ENCODE data around the gene TBC1D2B.

Gene TBC1D2B

GRCh38 chr15:78077053-78077870 is at the start of gene TBC1D2B:
Gene TBC1D2B, minus strand, starts transcription at chr15:78077711. Its CDS starts 59 bp downstream, at chr15:78077652.
- peak; percentile 24 for DNase-seq (ENCODE audit: low spot score)

DNA sequence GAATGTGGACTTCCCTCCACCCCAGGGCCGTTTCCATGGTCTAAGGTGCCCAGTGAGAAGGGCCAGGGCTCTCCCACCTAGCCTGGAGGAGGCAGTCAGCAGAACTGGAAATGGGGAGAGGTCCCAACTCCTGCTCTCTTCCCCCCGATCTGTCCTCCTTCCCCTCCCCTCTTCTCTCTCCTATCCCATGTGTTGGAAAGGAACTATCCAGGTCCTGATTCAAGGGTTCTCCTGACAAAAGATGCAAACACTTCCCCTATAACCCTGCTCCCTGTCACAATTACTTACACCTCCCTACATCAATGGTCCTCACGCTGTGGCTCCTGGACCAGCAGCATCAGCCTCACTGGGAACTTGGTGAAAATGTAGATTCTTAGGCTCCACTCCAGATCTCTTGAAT is 47.8 kb upstream of the TBC1D2B start:
- DNase-seq (ENCODE audit: low spot score), result no peak

- no peak for DNase-seq (ENCODE audit: low spot score)
These were observed 43.0 kb upstream of the TBC1D2B start for GRCh38 chr15:78120523-78120922.

- DNase-seq (ENCODE audit: low spot score), result no peak
These were observed 35.0 kb upstream of the TBC1D2B start for GRCh38 chr15:78112551-78112950.

GRCh38 chr15:78111788-78112187 is 34.3 kb upstream of the TBC1D2B start:
- no peak for DNase-seq (ENCODE audit: low spot score)

DNA sequence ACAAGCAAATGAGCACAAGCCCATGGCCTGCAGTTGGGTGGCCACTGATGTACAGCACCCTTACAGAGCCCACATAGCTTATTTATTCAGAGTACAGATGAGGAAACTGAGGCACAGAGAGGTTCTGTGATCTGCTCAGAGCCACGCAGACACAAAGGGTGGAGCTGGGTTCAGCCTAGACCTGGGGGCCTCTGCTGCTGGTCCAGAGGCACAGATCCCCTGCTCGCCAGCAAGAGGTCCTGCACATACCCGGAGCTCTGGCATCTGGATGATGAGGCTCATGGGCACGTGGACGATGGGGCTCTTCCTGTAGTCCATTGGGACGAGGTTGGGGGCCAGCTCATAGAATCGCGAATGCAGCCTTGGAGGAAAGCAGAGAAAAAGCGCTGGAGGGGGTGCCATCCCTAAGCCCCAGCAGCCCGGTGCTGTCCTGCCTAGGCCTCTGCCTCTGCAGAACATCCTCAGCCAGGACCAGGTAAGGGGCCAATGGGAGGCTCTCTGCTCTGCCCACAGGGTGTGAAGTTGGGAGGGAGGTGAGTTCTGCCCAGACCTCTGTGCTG is 33.5 kb upstream of the TBC1D2B start:
- DNase-seq (ENCODE audit: low spot score), result no peak

DNA sequence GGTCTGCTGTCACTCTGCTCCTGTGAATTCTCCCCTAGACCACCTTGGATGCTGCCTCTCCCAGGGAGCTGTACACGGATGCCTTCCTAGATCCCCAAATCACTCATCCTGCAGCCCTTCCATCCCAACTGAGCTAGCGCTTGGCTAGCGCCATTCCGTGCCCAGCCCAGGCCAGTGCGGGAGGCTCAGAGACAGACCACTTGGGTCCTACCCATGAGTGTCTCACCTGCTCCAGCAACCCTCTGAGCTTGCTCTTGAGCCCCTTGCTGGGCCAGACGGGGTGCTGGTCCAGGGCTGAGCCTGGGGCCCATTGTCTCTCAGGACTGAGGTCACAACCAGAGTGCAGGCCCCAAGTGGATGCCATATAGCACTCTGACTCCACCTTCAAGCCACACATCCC is 32.6 kb upstream of the TBC1D2B start:
- DNase-seq (ENCODE audit: low spot score), result no peak

GRCh38 chr15:78109156-78109555 is 31.6 kb upstream of the TBC1D2B start:
- no peak for DNase-seq (ENCODE audit: low spot score)

DNA sequence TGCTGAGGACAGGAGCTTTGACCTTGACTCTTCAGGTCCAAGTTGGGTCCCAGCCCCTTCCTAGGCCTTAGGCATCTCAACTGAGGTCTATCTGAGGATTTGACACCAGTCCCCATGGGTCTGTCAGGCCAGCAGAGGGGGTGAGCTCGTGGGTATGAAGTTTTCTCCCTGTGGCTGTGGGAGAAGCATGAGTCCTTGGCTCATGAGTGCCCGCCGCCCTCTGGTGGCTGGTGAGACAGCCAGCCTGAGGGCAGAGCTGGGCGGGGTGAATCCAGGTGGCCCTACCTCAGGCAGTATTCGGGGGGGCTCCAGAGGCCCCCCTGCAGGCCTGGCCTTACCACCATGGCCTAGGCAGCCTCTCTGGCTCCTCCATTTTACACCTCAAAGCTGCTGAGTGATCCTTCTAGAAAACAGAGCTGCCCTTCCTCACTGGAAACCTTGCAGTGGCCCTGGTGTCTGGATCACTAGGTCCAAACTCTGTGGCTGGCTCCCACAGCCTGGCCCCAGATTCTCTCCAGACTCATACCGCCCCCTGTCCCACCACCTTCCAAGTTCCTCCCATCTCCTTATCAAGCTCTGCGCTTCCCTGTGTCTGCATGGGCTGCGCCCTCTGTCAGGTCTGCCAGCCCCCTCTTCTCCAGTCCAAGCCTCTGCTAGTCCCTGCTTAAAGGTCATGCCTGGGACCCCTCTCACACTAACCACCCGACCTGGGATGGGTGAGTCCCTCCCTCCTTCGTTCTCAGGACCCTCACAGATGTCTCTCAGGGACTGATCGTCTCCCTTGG is 31.0 kb upstream of the TBC1D2B start:
- DNase-seq (ENCODE audit: low spot score), result peak; percentile 86

DNA sequence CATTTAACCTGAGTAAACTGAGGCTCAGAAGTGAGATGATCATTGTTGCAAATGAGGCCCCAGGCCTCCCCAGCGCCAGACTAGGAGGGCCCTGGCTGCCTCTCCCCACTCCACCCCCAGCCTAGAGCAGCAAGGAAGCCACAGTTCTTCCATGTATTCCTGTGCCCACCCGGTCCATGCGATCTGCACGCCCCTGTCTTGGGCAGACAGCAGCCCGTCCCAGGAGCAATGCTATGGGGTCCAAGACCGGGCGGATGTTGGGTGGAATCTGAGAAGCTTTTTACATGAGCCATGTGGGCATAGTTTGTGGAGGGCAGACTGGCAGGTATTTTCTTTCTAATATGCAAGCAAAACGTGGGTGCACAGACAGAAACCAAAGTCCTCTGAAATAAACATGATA is 30.0 kb upstream of the TBC1D2B start:
- no peak for DNase-seq (ENCODE audit: low spot score)

GRCh38 chr15:78105476-78106241 is 28.1 kb upstream of the TBC1D2B start:
- no peak for DNase-seq (ENCODE audit: low spot score)

GRCh38 chr15:78104566-78105475 is 27.3 kb upstream of the TBC1D2B start:
- no peak for DNase-seq (ENCODE audit: low spot score)

DNA sequence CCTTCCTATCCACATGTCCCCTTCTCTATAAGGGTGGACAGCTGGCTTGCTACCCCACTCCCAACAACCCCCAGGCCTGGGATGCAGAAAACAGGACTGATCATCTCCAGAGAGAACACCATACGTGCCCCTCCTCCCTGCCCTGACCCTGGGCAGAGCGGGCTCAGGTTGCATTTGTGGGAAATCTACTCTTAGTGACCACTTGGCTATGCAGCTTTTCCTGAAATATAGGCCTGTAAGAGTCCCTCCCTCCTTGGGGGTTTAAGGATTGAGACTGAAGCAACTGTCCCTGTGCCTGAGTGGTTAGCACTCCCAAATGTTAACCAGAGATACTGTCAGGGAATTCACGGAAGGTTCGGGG is 26.6 kb upstream of the TBC1D2B start:
- DNase-seq (ENCODE audit: low spot score), result no peak

DNA sequence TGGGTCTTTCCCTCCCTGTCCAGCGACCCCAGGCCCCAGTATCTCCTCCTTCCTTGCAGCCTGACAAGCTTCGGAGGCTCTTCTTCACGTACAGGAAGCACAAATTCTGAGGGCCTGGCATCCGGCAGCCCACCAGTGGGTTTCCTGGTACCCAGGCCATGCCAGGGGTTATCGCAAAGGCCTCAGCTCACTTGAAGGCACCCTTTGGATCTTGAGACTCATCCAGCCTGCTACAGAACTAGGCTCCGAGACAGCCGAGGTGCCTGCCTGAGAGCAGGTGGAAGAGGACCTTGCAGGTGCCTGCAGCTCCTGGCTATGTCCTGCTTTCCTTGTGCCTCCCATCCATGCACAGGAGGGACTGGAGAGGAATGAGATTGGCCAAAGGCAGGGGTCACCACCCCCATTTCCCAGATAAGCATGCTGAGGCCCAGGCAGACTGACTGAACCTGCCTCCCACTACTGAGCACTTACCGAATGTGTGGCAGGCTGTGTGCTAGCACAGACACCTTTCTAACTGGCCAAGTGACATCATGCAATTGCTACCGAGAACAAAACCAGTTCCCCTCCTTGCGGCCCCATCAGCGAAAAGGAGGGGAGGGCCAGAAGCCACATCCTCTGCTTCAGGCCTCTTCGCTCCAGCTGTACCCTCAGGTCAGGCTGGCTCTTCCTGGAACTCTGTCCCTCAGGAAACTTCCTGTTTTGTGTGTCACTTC is 26.1 kb upstream of the TBC1D2B start:
- no peak for DNase-seq (ENCODE audit: low spot score)

GRCh38 chr15:78102741-78103140 is 25.2 kb upstream of the TBC1D2B start:
- DNase-seq (ENCODE audit: low spot score), result no peak

DNA sequence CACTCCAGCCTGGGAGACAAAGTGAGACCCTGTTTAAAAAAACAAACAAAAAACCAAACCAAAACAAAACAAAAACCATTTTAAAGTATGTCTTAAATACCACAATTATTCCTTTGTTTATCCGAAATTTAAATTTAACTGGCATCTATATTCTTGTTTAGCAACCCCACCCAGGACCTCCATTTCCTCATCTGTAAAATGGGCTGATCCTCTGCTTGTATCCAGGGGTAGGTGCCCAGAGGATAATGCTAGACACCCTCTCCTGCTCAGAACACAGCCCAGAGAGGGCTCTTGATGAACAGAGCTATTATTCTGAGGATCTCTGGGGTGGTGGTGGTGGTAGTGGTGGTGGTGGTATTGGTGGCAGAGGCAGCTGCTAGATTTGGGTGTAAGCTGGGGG is 24.7 kb upstream of the TBC1D2B start:
- no peak for DNase-seq (ENCODE audit: low spot score)

GRCh38 chr15:78101423-78102105 is 24.1 kb upstream of the TBC1D2B start:
- DNase-seq (ENCODE audit: low spot score), result no peak

- DNase-seq (ENCODE audit: low spot score), result no peak
These were observed 23.4 kb upstream of the TBC1D2B start for GRCh38 chr15:78100886-78101285.

- DNase-seq (ENCODE audit: low spot score), result no peak
These were observed 20.7 kb upstream of the TBC1D2B start for GRCh38 chr15:78098131-78098755.

GRCh38 chr15:78097667-78098066 is 20.2 kb upstream of the TBC1D2B start:
- DNase-seq (ENCODE audit: low spot score), result no peak

Measured in hematopoietic multipotent progenitor cell treated with erythropoietin and hydrocortisone succinate and interleukin-3 and kit ligand, for 17 days (in vitro differentiated cells).